Fibroblast of the aortic adventitia (primary cell): Measurements from ENCODE around the gene SH2D7. TPM values are rescaled to one million over a fixed set of nuclear protein-coding genes. Genes with fewer than 3 reads are reported as not detected.

Source experiments
- DNase-seq: peaks from one replicate; pipeline ENCODE4 v3.0.0-alpha.2; 2010; ENCODE audit warnings: low read depth
- H3K4me3 ChIP-seq: 2 replicates; pipeline ENCODE4 v1.5.1; 2011; ENCODE audit warnings: low read depth, mild to moderate bottlenecking, control low read depth, low read length, moderate library complexity
- total RNA-seq: library from RNA; depleted of rRNA; stranded (reverse); fragments of >200 nt; gene quantifications from 2 replicates; pipeline ENCODE4 v1.2.3, GENCODE V29; 2012; ENCODE audit warnings: low replicate concordance
- TF ChIP-seq, protein P1 (sequence below): IDR thresholded peaks from 2 replicates; pipeline ENCODE4 v1.5.1; 2011; ENCODE audit warnings: mild to moderate bottlenecking, low read length, control low read depth, inconsistent platforms; ENCODE audit not compliant: insufficient read depth

Gene SH2D7
- total RNA-seq, 1 donor, result not detected

DNA sequence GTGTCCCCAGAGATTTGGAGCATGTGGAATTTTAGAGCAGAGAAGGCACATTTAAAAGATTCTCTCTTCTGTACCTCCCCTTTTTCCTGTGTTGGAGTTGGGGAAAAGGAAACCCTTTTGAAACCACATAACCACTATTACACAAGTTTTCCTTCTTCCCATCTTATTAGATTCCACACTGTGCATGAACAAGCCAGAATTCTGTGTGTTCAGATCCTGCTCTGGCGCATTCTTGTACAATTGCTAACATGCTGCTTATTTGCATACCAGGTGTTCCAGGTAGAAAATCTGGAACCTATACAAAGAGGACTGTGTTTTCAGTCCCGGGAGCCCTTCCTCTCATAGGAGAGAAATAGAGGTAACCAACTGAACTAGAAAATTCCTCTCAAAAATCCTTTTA lies 41.4 kb downstream of the SH2D7 start:
- TF ChIP-seq, protein P1, sequence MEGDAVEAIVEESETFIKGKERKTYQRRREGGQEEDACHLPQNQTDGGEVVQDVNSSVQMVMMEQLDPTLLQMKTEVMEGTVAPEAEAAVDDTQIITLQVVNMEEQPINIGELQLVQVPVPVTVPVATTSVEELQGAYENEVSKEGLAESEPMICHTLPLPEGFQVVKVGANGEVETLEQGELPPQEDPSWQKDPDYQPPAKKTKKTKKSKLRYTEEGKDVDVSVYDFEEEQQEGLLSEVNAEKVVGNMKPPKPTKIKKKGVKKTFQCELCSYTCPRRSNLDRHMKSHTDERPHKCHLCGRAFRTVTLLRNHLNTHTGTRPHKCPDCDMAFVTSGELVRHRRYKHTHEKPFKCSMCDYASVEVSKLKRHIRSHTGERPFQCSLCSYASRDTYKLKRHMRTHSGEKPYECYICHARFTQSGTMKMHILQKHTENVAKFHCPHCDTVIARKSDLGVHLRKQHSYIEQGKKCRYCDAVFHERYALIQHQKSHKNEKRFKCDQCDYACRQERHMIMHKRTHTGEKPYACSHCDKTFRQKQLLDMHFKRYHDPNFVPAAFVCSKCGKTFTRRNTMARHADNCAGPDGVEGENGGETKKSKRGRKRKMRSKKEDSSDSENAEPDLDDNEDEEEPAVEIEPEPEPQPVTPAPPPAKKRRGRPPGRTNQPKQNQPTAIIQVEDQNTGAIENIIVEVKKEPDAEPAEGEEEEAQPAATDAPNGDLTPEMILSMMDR, result no peak
- no peak for DNase-seq

DNA sequence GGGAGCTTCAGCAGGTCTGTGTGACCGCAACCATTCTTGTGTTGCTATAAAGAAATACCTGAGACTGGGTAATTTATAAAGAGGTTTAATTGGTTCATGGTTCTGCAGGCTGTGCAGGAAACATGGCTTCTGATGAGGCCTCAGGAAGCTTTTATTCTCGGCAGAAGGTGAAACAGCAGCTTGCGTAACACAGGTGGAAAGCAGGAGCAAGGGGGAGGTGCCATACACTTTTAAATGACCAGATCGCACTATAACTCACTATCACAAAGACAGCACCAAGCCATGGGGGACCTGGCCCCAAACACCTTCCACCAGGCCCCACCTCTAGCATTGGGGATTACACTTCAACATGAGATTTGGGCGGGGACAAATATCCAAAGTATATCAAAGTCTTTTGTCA lies 47.2 kb downstream of the SH2D7 start:
- DNase-seq, result no peak
- TF ChIP-seq, protein P1, result no peak
- no peak overlapping the region for H3K4me3 ChIP-seq

More for the DNA sequence above, 41.4 kb downstream of the SH2D7 start:
- no peak overlapping the region for H3K4me3 ChIP-seq

DNA sequence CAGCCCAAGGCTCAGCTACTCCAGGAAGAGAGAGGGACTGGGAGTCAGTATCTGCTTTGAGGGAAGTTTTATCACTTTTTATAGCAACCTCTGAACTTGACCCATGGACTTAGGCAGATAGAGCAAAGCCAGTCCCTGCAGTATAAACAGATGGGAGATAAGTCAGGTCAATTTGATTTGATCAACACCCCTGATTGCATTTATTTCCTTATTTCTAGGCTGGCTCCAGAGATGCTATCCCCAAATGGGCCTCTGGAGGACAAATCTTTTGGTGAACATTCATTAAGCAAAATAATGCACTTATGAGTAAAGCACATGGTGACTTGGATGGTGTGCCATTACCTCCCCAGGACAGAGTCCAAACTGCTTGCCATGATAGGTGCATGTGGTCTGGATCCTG lies 47.9 kb downstream of the SH2D7 start:
- DNase-seq, result no peak
- TF ChIP-seq, protein P1, result no peak
- H3K4me3 ChIP-seq, result no peak overlapping the region

DNA sequence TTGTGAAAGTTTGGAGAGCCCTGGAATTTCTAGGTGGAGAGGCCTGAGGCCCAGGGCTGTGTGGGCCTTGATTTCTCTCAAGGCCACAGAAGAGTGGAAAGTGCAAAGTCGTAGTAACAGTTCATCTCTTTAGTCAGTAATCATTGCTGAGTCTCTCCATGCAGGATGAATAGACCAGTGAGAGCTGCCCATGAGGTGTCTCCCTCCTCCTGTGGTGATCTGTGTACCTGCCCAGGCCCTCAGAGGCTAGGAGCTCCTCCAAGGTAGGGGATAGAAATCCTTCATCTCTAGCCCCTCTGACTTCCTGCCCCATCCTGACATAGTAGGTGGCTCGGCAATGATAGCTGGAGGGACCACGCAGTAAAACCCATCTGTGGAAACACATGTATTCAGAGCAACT lies 50.0 kb downstream of the SH2D7 start:
- no peak for DNase-seq
- TF ChIP-seq, protein P1, result no peak
- no peak overlapping the region for H3K4me3 ChIP-seq

DNA sequence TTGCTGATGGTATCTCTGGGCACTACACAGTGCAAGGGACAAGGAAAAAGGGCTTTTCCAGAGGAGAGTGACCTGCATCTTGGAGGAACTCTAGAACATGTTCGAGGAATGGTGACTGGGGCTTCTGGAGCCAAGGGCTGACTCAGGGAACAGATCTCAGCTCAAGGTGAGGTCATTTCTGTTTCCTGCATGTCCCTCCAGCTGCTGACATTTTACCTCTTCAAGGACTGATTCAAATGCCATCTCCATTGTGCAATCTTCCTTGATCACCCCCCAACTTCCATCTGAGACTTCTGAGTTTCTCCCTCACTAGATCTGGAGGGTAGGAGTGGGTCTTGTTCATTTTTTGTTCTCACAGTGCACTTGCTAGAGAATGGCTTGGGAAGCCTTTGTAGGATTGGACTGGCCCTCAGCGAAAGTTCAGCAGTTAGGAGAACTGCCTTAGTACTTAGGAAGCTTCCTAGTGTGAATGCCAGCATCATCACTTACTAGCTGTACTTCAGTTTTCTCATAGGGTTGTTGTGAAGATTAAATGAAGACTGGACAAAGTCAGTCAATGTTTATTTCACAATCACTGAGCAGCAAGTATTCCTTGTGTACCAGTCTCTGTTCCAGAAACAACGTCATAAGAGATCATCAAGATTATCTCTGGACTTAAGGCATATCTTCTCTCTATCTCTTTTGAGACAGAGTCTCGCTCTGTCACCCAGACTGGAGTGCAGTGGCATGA lies 54.2 kb downstream of the SH2D7 start:
- H3K4me3 ChIP-seq, result no peak overlapping the region
- TF ChIP-seq, protein P1, result no peak
- DNase-seq, result no peak

DNA sequence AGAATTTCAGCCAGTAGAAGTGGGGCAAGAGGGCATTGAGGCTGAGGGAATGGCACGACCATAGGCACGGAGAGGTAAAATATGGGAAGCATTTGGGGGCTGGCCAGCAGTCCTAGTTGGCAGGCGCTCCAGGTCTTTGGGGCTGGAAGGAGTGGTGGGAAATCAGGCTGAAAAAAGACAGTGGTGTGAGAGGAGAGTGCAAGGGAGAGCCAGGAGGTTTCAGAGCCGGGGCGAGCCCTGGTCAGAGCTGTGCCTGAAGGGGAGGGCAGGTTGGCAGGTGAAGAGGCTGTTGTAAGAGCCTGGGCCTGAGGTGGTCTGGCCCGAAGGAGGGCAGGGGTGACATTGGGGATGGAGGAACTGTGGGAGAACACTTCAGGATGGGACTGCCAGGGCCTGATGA lies 55.2 kb downstream of the SH2D7 start:
- no peak for DNase-seq
- TF ChIP-seq, protein P1, result no peak
- no peak overlapping the region for H3K4me3 ChIP-seq
